CD4-positive, CD25-positive, alpha-beta regulatory T cell (primary cell): ENCODE results near the gene SLCO2A1. TPM values are rescaled to one million over a fixed set of nuclear protein-coding genes. Genes with fewer than 3 reads are reported as not detected.

Experiments
- ATAC-seq, 2 donors: fragments of 150-1000 bp; cut with Tn5 transposase; one replicate each; pipeline ENCODE4 v1.10.0; 2021; ENCODE audit warnings: low read depth in 2 of 2, moderate number of reproducible peaks in 2 of 2, moderate library complexity in 1 of 2
- DNase-seq, 3 donors: peaks; one replicate each; pipeline versions ENCODE4 v3.0.0 to v3.0.0-alpha.2; 2012 to 2022; ENCODE audit warnings: mixed read lengths in 1 of 3
- H3K27ac ChIP-seq: one replicate; pipeline ENCODE4 v1.7.0; 2013; ENCODE audit warnings: mild to moderate bottlenecking, low read length; ENCODE audit not compliant: insufficient read depth, poor library complexity, severe bottlenecking
- H3K27me3 ChIP-seq: one replicate; pipeline ENCODE4 v1.7.0; 2013; ENCODE audit warnings: low read length; ENCODE audit not compliant: control insufficient read depth, insufficient read depth
- H3K36me3 ChIP-seq: one replicate; pipeline ENCODE4 v1.7.0; 2013; ENCODE audit warnings: mild to moderate bottlenecking, low read length, moderate library complexity; ENCODE audit not compliant: control insufficient read depth, insufficient read depth
- H3K4me1 ChIP-seq: 2 replicates; pipeline ENCODE4 v1.7.0; 2013; ENCODE audit warnings: mild to moderate bottlenecking, low read length; ENCODE audit not compliant: insufficient read depth, control insufficient read depth, poor library complexity, severe bottlenecking
- H3K4me3 ChIP-seq: one replicate; pipeline ENCODE4 v1.7.0; 2013; ENCODE audit warnings: low read depth, mild to moderate bottlenecking, low read length, moderate library complexity
- H3K9me3 ChIP-seq, 2 experiments: 1 replicate in 1 of 2; 2 replicates in 1 of 2; pipeline ENCODE4 v1.7.0; 2013; ENCODE audit warnings: low read length in 2 of 2, mild to moderate bottlenecking in 1 of 2, moderate library complexity in 1 of 2; ENCODE audit not compliant: control insufficient read depth in 2 of 2
- H3K27ac Mint-ChIP-seq, 3 donors: one replicate each; pipeline ENCODE4 v1.8.0; 2020 to 2022; ENCODE audit warnings: mild to moderate bottlenecking in 3 of 3, mixed read lengths in 3 of 3, moderate library complexity in 2 of 3
- H3K27me3 Mint-ChIP-seq: one replicate; pipeline ENCODE4 v1.8.0; 2022; ENCODE audit warnings: mild to moderate bottlenecking, mixed read lengths
- H3K36me3 Mint-ChIP-seq: one replicate; pipeline ENCODE4 v1.8.0; 2020; ENCODE audit warnings: mixed read lengths
- H3K4me1 Mint-ChIP-seq, 4 donors: one replicate each; pipeline ENCODE4 v1.8.0; 2020 to 2022; ENCODE audit warnings: mixed read lengths in 4 of 4, mild to moderate bottlenecking in 1 of 4
- H3K4me3 Mint-ChIP-seq, 4 donors: one replicate each; pipeline ENCODE4 v1.8.0; 2020 to 2022; ENCODE audit warnings: mild to moderate bottlenecking in 4 of 4, mixed read lengths in 4 of 4, moderate library complexity in 3 of 4
- H3K9me3 Mint-ChIP-seq, 7 donors: one replicate each; pipeline ENCODE4 v1.8.0; 2020 to 2022; ENCODE audit warnings: mixed read lengths in 7 of 7, mild to moderate bottlenecking in 3 of 7, moderate library complexity in 2 of 7
- polyA plus RNA-seq, 4 donors: library from polyadenylated mRNA; unstranded; fragments of 300-500 nt; fragmentation: Illumina TruSeq; gene quantifications; one replicate each; pipeline ENCODE4 v1.2.3, GENCODE V29; 2021
- total RNA-seq: library from RNA; stranded (reverse); gene quantifications from one replicate; pipeline ENCODE4 v1.2.3, GENCODE V29; 2022

The SLCO2A1 gene
- total and polyA plus RNA-seq, 5 donors from 2014 or later = not detected

DNA sequence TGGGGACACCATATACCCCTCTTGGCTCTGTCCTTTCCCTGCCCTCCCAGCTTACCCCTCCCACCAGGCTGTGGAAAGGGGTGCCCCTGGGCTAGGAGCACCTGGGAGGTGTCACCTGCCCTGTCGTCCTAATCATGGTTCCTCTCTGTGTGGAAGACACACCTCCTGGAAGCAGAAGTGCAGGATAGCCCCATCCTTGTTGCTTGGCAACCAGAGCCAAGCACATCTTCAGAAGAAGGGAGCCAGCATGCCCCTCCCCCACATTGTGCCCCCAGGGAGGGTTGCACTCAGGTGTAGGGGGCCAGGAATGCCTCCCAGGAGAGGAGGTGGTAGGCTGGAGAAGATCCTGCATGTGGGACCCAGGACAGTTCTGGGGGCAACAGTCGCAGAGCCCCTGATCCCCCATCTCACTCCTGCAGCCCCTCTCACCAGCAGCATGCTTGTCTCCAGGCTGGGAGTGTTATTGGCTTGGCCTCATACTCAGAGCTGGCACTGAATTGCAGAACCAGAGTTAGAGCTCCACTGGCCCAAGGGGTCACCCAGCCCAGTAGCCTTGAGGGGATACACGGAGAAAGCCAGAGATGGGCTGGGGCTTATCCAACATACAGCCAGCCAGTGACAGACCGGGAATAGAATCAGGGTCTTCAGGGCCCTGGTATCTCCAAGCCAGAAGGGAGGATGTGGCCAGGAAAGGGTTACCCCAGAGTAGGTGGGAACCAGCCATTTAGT is 142.5 kb downstream of the SLCO2A1 start:
- H3K4me3 Mint-ChIP-seq = no peak overlapping the region
- no peak overlapping the region for H3K27ac ChIP-seq
- no peaks in the 10 kb centered on the region for H3K36me3 ChIP-seq
- H3K9me3 Mint-ChIP-seq = no peaks in the 10 kb centered on the region
- no peak for ATAC-seq
- H3K9me3 ChIP-seq = no peaks in the 10 kb centered on the region
- H3K27ac Mint-ChIP-seq = no peak overlapping the region
- no peaks in the 10 kb centered on the region for H3K27me3 ChIP-seq
- H3K4me1 ChIP-seq = no peaks in the 10 kb centered on the region
- H3K4me3 ChIP-seq = no peak overlapping the region
- peaks cover 27% of the 10 kb centered on the region for H3K27me3 Mint-ChIP-seq
- peaks cover 0 to 2% (median 0%) of the 10 kb centered on the region in 4 donors for H3K4me1 Mint-ChIP-seq
- no peak for DNase-seq
- no peaks in the 10 kb centered on the region for H3K36me3 Mint-ChIP-seq

DNA sequence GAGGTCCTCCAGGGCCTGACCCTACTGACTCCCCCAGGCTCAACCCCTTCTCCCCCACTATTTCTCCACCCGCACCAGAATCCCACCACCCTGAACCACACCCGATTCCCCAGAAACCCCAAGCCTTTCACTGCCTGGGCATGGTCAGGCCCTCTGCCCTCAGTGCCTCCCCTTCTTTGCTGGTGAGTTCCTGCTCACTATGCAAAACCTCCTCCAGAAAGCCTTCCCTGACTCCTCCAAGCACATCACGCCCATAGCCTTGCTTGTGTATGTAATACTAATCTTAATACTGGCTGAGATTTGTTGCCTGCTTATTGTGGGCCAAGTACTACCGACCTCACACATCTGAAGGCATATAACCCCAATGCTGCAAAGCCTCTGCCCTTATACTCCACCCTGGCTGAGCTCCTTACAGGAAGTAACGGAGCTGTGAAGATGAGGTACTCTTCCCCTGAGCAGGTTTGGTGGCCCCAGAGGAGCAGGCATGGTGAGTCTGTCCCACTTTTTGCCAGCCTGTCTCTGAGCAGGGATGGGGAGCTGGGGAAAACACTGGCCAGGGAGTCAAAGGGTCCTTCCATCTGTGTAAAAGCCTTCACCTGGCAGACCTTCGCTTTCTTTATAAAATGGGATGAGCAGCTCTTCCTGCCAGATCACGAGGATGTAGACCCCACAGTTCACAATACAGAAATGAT is 143.5 kb downstream of the SLCO2A1 start:
- H3K4me1 ChIP-seq = no peaks in the 10 kb centered on the region
- no peaks in the 10 kb centered on the region for H3K36me3 ChIP-seq
- peaks cover 0 to 1% (median 0%) of the 10 kb centered on the region in 7 donors for H3K9me3 Mint-ChIP-seq
- H3K9me3 ChIP-seq = no peaks in the 10 kb centered on the region
- H3K27me3 ChIP-seq = no peaks in the 10 kb centered on the region
- H3K36me3 Mint-ChIP-seq = no peaks in the 10 kb centered on the region
- H3K4me3 Mint-ChIP-seq = no peak overlapping the region
- no peak overlapping the region for H3K27ac ChIP-seq
- DNase-seq = no peak
- no peak overlapping the region for H3K4me3 ChIP-seq
- H3K27me3 Mint-ChIP-seq = peaks cover 27% of the 10 kb centered on the region
- peaks cover 0 to 7% (median 0%) of the 10 kb centered on the region in 4 donors for H3K4me1 Mint-ChIP-seq
- H3K27ac Mint-ChIP-seq = peak overlapping the region in 1 of 3 donors; percentile 6
- ATAC-seq = no peak

DNA sequence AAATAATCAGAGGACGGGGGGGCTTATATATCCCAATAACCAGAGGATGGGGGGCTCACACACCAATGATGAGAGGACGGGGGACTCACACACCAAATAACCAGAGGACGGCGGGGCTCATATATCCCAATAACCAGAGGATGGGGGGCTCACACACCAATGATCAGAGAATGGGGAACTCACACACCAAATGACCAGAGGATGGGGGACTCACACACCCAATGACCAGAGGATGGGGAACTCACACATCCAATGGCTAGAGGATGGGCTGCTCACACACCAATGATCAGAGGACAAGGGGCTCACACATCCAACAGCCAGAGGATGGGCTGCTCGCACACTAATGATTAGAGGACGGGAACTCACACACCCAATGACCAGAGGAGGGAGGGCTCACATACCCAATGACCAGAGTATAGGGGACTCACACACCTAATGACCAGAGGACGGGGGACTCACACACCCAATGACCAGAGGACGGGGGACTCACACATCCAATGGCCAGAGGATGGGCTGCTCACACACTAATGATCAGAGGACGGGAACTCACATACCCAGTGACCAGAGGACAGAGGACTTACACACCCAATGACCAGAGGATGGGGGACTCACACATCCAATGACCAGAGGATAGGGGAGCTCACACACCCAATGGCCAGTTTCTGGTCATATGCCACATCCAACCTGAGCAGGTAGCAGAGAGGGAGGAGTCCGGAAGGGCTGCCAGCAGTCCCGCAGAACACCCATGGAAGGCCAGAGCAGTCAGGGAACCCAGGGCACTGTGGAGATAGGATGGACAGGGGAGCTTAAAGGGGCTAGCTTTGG is 144.6 kb downstream of the SLCO2A1 start:
- H3K27me3 Mint-ChIP-seq = peaks cover 27% of the 10 kb centered on the region

DNA sequence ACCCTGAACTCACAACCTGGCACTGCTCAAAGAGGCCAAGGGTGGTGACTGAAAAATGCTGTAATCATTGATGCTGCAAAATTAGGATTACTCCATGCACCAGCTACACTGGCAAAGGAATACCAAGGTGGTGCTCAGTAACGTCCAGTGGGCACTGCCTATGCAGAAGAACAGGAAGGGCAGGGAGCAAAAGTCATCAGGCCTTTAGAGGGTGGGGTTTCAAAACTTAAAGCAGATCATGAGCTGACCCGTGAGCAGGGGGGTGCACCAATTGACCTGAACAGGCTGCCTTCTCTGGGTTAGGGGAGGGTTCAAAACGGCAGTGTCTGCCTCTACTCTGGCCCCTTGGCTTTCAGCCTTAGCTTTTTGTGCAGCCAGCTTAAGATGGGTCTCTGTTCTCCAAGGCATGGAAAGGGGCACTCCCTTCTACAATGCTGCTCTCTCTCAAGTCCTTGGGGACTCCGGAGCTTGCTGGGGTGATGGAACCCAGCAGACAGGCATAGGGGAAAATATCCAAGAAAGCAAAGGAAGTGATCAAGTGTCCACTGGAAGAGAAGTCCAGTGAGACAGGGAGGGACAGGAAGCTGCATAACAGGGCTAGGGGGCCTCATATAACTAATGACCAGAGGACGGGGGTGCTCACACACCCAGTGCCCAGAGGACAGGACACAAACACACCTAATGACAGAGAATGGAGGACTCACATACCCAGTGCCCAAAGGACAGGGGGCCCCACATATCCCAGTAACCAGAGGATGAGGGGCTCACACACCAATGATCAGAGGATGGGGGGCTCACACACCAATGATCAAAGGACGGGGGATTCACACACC is 145.5 kb downstream of the SLCO2A1 start:
- H3K4me3 Mint-ChIP-seq = no peak overlapping the region
- no peaks in the 10 kb centered on the region for H3K4me1 ChIP-seq
- no peaks in the 10 kb centered on the region for H3K36me3 ChIP-seq
- H3K27ac Mint-ChIP-seq = no peak overlapping the region
- H3K27me3 ChIP-seq = no peaks in the 10 kb centered on the region
- H3K27me3 Mint-ChIP-seq = peaks cover 27% of the 10 kb centered on the region
- peaks cover 0 to 4% (median 0%) of the 10 kb centered on the region in 7 donors for H3K9me3 Mint-ChIP-seq
- H3K9me3 ChIP-seq = no peaks in the 10 kb centered on the region
- peaks cover 0 to 6% (median 0%) of the 10 kb centered on the region in 4 donors for H3K4me1 Mint-ChIP-seq
- H3K36me3 Mint-ChIP-seq = no peaks in the 10 kb centered on the region
- DNase-seq (no peak), ATAC-seq (no peak)
- no peak overlapping the region for H3K4me3 ChIP-seq
- no peak overlapping the region for H3K27ac ChIP-seq

More for the DNA sequence above, 144.6 kb downstream of the SLCO2A1 start:
- ATAC-seq (no peak), DNase-seq (no peak)
- H3K27ac ChIP-seq = no peak overlapping the region
- H3K9me3 Mint-ChIP-seq = peaks cover 0 to 4% (median 0%) of the 10 kb centered on the region in 7 donors
- H3K4me1 Mint-ChIP-seq = peaks cover 0 to 6% (median 0%) of the 10 kb centered on the region in 4 donors
- H3K9me3 ChIP-seq = no peaks in the 10 kb centered on the region
- H3K27me3 ChIP-seq = no peaks in the 10 kb centered on the region
- no peaks in the 10 kb centered on the region for H3K36me3 Mint-ChIP-seq
- H3K4me3 Mint-ChIP-seq = no peak overlapping the region
- H3K4me3 ChIP-seq = no peak overlapping the region
- H3K4me1 ChIP-seq = no peaks in the 10 kb centered on the region
- no peak overlapping the region for H3K27ac Mint-ChIP-seq
- H3K36me3 ChIP-seq = no peaks in the 10 kb centered on the region

DNA sequence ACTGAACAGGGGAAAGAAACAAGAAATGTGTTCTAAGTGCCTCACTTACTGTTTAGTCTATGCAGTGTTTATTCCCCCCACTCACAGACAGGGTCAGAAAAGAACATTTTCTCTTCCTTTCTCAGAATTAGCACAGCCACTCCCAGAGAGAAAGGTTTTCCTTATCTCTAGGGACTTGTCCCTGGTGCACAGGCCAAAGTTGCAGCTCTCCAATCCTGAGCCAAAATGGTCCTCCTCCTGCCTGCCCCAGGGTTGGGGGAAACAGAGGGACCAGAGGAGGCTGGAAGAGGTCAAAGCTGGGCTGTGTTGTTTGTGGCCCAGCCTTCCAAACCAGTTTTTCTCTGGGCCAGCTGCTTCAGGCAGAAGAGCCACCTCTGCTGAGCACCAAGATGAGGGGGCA is 146.1 kb downstream of the SLCO2A1 start:
- Mint-ChIP-seq H3K4me1 (peaks cover 0 to 6% (median 0%) of the 10 kb centered on the region in 4 donors), H3K27ac (peak overlapping the region in 1 of 3 donors; percentile 49), H3K4me3 (no peak overlapping the region), H3K36me3 (no peaks in the 10 kb centered on the region), H3K9me3 (peaks cover 0 to 5% (median under 1%) of the 10 kb centered on the region in 7 donors), H3K27me3 (peaks cover 25% of the 10 kb centered on the region)
- H3K4me1 ChIP-seq = no peaks in the 10 kb centered on the region
- H3K9me3 ChIP-seq = peaks cover 4% of the 10 kb centered on the region in 2 experiments
- DNase-seq (no peak), ATAC-seq (no peak)
- no peak overlapping the region for H3K27ac ChIP-seq
- no peaks in the 10 kb centered on the region for H3K36me3 ChIP-seq
- no peak overlapping the region for H3K4me3 ChIP-seq
- H3K27me3 ChIP-seq = no peaks in the 10 kb centered on the region

DNA sequence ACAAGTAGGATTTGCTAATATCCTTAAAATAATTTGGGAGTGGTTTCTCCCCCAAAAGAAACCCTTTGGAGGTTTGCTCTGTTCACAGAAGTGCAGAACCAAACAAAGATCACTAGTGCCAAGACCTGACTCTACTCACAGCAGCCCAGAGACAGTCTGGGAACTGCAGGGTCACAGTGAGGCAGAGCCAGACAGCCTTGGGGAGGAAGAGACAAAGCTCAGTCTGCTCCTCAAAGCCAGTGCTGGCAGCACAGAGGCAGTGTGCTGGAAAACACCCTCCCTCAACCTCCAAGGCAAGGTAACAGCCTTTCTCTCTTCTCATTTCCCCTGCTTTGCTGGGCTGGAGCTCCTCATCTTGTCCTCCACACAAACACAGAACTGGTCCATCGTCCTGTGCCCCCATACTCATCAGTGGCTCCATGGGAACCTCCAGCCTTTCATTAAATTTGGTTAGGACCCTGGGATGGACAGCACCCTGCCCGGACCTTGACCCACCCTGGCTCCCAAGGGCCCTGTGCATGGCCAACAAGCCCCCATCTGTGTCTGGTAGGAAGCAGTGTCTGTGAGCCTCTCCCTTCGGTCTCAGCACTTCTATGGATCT is 146.6 kb downstream of the SLCO2A1 start:
- Mint-ChIP-seq H3K4me3 (no peak overlapping the region), H3K4me1 (peaks cover 0 to 6% (median 0%) of the 10 kb centered on the region in 4 donors), H3K27ac (peak overlapping the region; percentile 36 to 66 (median 49)), H3K27me3 (peaks cover 22% of the 10 kb centered on the region), H3K36me3 (no peaks in the 10 kb centered on the region), H3K9me3 (peaks cover 0 to 10% (median 4%) of the 10 kb centered on the region in 7 donors)
- no peak for ATAC-seq
- Histone ChIP-seq H3K27me3 (no peaks in the 10 kb centered on the region), H3K4me1 (no peaks in the 10 kb centered on the region), H3K36me3 (no peaks in the 10 kb centered on the region), H3K9me3 (peaks cover 6 to 8% of the 10 kb centered on the region in 2 experiments), H3K4me3 (no peak overlapping the region), H3K27ac (no peak overlapping the region)
- no peak for DNase-seq
